IMR-90 (cell line): ENCODE results near the gene LYPD5. TPM values are rescaled to one million over a fixed set of nuclear protein-coding genes. Genes with fewer than 3 reads are reported as not detected.

Source experiments
- ATAC-seq: fragments of 200-7000 bp; cut with Tn5 transposase; 2 replicates; pipeline ENCODE4 v1.9.1; 2020; ENCODE audit warnings: low read depth, mild to moderate bottlenecking, moderate library complexity
- BruUV-seq: library from RNA; stranded (reverse); fragments of 400-500 nt; replicated peaks from 2 replicates; lab custom pipeline; 2021; lab: Mats Ljungman, UMichigan
- CTCF ChIA-PET: fragments of 300-600 bp; formaldehyde crosslinking; extraction: SDS; loops from one replicate; lab custom pipeline; 2021; ENCODE audit warnings: antibody characterized with exemption; lab: Yijun Ruan, JAX
- POLR2A ChIA-PET: fragments of 300-600 bp; sonication (Branson Sonifier 250); formaldehyde crosslinking; loops from one replicate; lab custom pipeline; 2022; ENCODE audit warnings: antibody characterized with exemption; ENCODE audit not compliant: unreplicated experiment; lab: Charles Lee
- DNase-seq: peaks from one replicate; pipeline ENCODE4 v3.0.0; 2013
- H2AFZ ChIP-seq: replicated peaks from 2 replicates; pipeline ENCODE3; 2013; ENCODE audit warnings: low read length, mild to moderate bottlenecking; ENCODE audit not compliant: poor library complexity
- H2AK5ac ChIP-seq: 2 replicates; pipeline ENCODE4 v1.6.1; 2013; ENCODE audit warnings: low read depth, low read length, inconsistent platforms
- H2AK9ac ChIP-seq: replicated peaks from 2 replicates; pipeline ENCODE3; 2013; ENCODE audit warnings: mild to moderate bottlenecking, low read depth, low read length, moderate library complexity; ENCODE audit not compliant: poor library complexity
- H2BK120ac ChIP-seq: 2 replicates; pipeline ENCODE4 v1.6.1; 2013; ENCODE audit warnings: low read depth, low read length, inconsistent platforms
- H2BK15ac ChIP-seq: 3 replicates; pipeline ENCODE4 v1.6.1; 2013; ENCODE audit warnings: low read depth, low read length, inconsistent platforms
- H2BK20ac ChIP-seq: 2 replicates; pipeline ENCODE4 v1.6.1; 2013; ENCODE audit warnings: low read depth, mild to moderate bottlenecking, inconsistent platforms, low read length, moderate library complexity
- H2BK5ac ChIP-seq: 2 replicates; pipeline ENCODE4 v1.6.1; 2013; ENCODE audit warnings: mild to moderate bottlenecking, low read depth, low read length, inconsistent platforms; ENCODE audit not compliant: poor library complexity, severe bottlenecking
- H3K14ac ChIP-seq: replicated peaks from 2 replicates; pipeline ENCODE4 v1.6.1; 2013; ENCODE audit warnings: low read depth, low read length, inconsistent platforms
- H3K18ac ChIP-seq: 2 replicates; pipeline ENCODE4 v1.6.1; 2013; ENCODE audit warnings: low read depth, low read length, control low read depth
- H3K23ac ChIP-seq: 2 replicates; pipeline ENCODE4 v1.6.1; 2013; ENCODE audit warnings: low read depth, low read length, inconsistent platforms
- H3K27ac ChIP-seq: 2 replicates; pipeline ENCODE4 v1.5.1; 2013; ENCODE audit warnings: mild to moderate bottlenecking, control low read depth, low read length; ENCODE audit not compliant: insufficient read depth
- H3K27me3 ChIP-seq: 2 replicates; pipeline ENCODE4 v1.6.1; 2013; ENCODE audit warnings: low read length; ENCODE audit not compliant: control insufficient read depth, insufficient read depth
- H3K36me3 ChIP-seq: 2 replicates; pipeline ENCODE4 v1.6.1; 2013; ENCODE audit warnings: low read length, mixed read lengths; ENCODE audit not compliant: control insufficient read depth, insufficient read depth
- H3K4ac ChIP-seq: 2 replicates; pipeline ENCODE4 v1.6.1; 2013; ENCODE audit warnings: low read depth, low read length, inconsistent platforms
- H3K4me1 ChIP-seq: 2 replicates; pipeline ENCODE4 v1.6.1; 2013; ENCODE audit warnings: low read length, mixed read lengths; ENCODE audit not compliant: control insufficient read depth, insufficient read depth
- H3K4me2 ChIP-seq: 2 replicates; pipeline ENCODE4 v1.6.1; 2013; ENCODE audit warnings: low read depth, mild to moderate bottlenecking, control low read depth, low read length, moderate library complexity
- H3K4me3 ChIP-seq: 2 replicates; pipeline ENCODE4 v1.5.1; 2013; ENCODE audit warnings: low read depth, mild to moderate bottlenecking, control low read depth, low read length, moderate library complexity; ENCODE audit not compliant: insufficient read depth
- H3K56ac ChIP-seq: 2 replicates; pipeline ENCODE4 v1.6.1; 2013; ENCODE audit warnings: low read length, inconsistent platforms; ENCODE audit not compliant: insufficient read depth; ENCODE audit errors: extremely low read depth
- H3K79me1 ChIP-seq, 2 experiments: 2 replicates each; pipeline ENCODE4 v1.6.1; 2013; ENCODE audit warnings: low read length in 2 of 2, inconsistent platforms in 1 of 2, low read depth in 1 of 2
- H3K9ac ChIP-seq: 2 replicates; pipeline ENCODE4 v1.6.1; 2013; ENCODE audit warnings: low read depth, low read length, control low read depth
- H3K9me1 ChIP-seq: 2 replicates; pipeline ENCODE4 v1.6.1; 2013; ENCODE audit warnings: low read length, inconsistent platforms; ENCODE audit not compliant: insufficient read depth
- H3K9me3 ChIP-seq: 2 replicates; pipeline ENCODE4 v1.6.1; 2013; ENCODE audit warnings: low read length; ENCODE audit not compliant: control insufficient read depth, insufficient read depth
- H4K20me1 ChIP-seq: 2 replicates; pipeline ENCODE4 v1.6.1; 2013; ENCODE audit warnings: low read length, inconsistent platforms; ENCODE audit not compliant: insufficient read depth
- H4K5ac ChIP-seq: 2 replicates; pipeline ENCODE4 v1.6.1; 2013; ENCODE audit warnings: mild to moderate bottlenecking, low read depth, low read length, control low read depth
- H4K8ac ChIP-seq, 2 experiments: 2 replicates each; pipeline ENCODE4 v1.6.1; 2013; ENCODE audit warnings: low read depth in 2 of 2, low read length in 2 of 2, control low read depth in 1 of 2, inconsistent platforms in 1 of 2
- H4K91ac ChIP-seq: 2 replicates; pipeline ENCODE4 v1.6.1; 2013; ENCODE audit warnings: low read depth, low read length, inconsistent platforms; ENCODE audit not compliant: insufficient read depth
- CEBPB ChIP-seq: IDR thresholded peaks from 2 replicates; pipeline ENCODE4 v1.6.1; 2012; ENCODE audit warnings: low read depth, low read length, improper control_type of control experiment
- FOS ChIP-seq: fragments of 150-350 bp; IDR thresholded peaks from 2 replicates; pipeline ENCODE4 v1.6.1; 2016; ENCODE audit warnings: low read depth, low read length
- MAFK ChIP-seq: IDR thresholded peaks from 2 replicates; pipeline ENCODE4 v1.6.1; 2012; ENCODE audit warnings: low read depth, low read length, improper control_type of control experiment
- MAZ ChIP-seq: IDR thresholded peaks from 2 replicates; pipeline ENCODE4 v1.6.1; 2012; ENCODE audit warnings: low read depth, mild to moderate bottlenecking, low read length, improper control_type of control experiment, moderate library complexity, borderline replicate concordance
- MXI1 ChIP-seq: IDR thresholded peaks from 2 replicates; pipeline ENCODE4 v1.6.1; 2012; ENCODE audit warnings: low read depth, mild to moderate bottlenecking, low read length, moderate library complexity, borderline replicate concordance
- NFE2L2 ChIP-seq: fragments of 150-350 bp; IDR thresholded peaks from 2 replicates; pipeline ENCODE4 v1.6.1; 2016; ENCODE audit warnings: low read depth, mild to moderate bottlenecking, low read length
- POLR2A ChIP-seq: IDR thresholded peaks from 2 replicates; pipeline ENCODE4 v1.6.1; 2012; ENCODE audit warnings: mild to moderate bottlenecking, low read depth, low read length
- RCOR1 ChIP-seq: IDR thresholded peaks from 2 replicates; pipeline ENCODE4 v1.6.1; 2012; ENCODE audit warnings: mild to moderate bottlenecking, low read length, improper control_type of control experiment; ENCODE audit not compliant: insufficient replicate concordance
- RFX5 ChIP-seq: IDR thresholded peaks from 2 replicates; pipeline ENCODE4 v1.8.0; 2012; ENCODE audit warnings: low read depth, mild to moderate bottlenecking, low read length, moderate library complexity
- SMC3 ChIP-seq: fragments of 150-350 bp; IDR thresholded peaks from 2 replicates; pipeline ENCODE4 v1.6.1; 2016; ENCODE audit warnings: low read depth, mild to moderate bottlenecking, antibody characterized with exemption, low read length, moderate library complexity
- WGBS, 2 experiments: methylation state at CpG; one replicate each; pipeline versions ENCODE4 v1.1.5 to v1.1.7; 2013; ENCODE audit warnings: missing lambda C conversion rate in 2 of 2; ENCODE audit not compliant: insufficient read length in 1 of 2; ENCODE audit errors: extremely low coverage in 2 of 2; 5-methylcytosine and 5-hydroxymethylcytosine counted together
- dilution Hi-C: fragments of 300-500 bp; cut with HindIII; formaldehyde crosslinking; loops from one replicate; pipeline ENCODE4 v1.14.3; 2018; ENCODE audit warnings: low sequenced_read_pairs; ENCODE audit not compliant: unreplicated experiment
- in situ Hi-C: fragments of 300-500 bp; cut with MboI; formaldehyde crosslinking; loops from 3 replicates; pipeline ENCODE4 v1.14.3; 2019; ENCODE audit warnings: low sequenced_read_pairs, inconsistent platforms, mixed read lengths
- intact Hi-C: fragments of 100-400 bp; cut with micrococcal nuclease; formaldehyde crosslinking; loops from 2 replicates; pipeline ENCODE4 v1.10.0; 2022
- polyA plus RNA-seq, 3 experiments: library from polyadenylated mRNA; depleted of rRNA; stranded (reverse); fragments of >200 nt; gene quantifications; 2 replicates each; pipeline ENCODE4 v1.2.3, GENCODE V29; 2012; ENCODE audit warnings: low replicate concordance in 1 of 3
- total RNA-seq: library from RNA; depleted of rRNA; stranded (reverse); fragments of >200 nt; gene quantifications from 2 replicates; pipeline ENCODE4 v1.2.3, GENCODE V29; 2012
- TF ChIP-seq, protein P1 (sequence below): fragments of 150-350 bp; IDR thresholded peaks from 2 replicates; pipeline ENCODE4 v1.6.1; 2016; ENCODE audit warnings: low read depth, mild to moderate bottlenecking, low read length, moderate library complexity, borderline replicate concordance
- TF ChIP-seq, protein P2 (sequence below): fragments of 150-350 bp; IDR thresholded peaks from 2 replicates; pipeline ENCODE4 v1.6.1; 2017; ENCODE audit warnings: mild to moderate bottlenecking, antibody characterized with exemption, low read length, low read depth
- TF ChIP-seq, protein P3 (sequence below): conservative IDR thresholded peaks from 2 replicates; pipeline ENCODE4 v1.5.1; 2012; ENCODE audit warnings: mild to moderate bottlenecking, low read depth, low read length, improper control_type of control experiment

The LYPD5 gene
- total and polyA plus RNA-seq, 2 of the 4 experiments (the other 2 are of a cell fraction) = 0.31 to 0.36 TPM

DNA sequence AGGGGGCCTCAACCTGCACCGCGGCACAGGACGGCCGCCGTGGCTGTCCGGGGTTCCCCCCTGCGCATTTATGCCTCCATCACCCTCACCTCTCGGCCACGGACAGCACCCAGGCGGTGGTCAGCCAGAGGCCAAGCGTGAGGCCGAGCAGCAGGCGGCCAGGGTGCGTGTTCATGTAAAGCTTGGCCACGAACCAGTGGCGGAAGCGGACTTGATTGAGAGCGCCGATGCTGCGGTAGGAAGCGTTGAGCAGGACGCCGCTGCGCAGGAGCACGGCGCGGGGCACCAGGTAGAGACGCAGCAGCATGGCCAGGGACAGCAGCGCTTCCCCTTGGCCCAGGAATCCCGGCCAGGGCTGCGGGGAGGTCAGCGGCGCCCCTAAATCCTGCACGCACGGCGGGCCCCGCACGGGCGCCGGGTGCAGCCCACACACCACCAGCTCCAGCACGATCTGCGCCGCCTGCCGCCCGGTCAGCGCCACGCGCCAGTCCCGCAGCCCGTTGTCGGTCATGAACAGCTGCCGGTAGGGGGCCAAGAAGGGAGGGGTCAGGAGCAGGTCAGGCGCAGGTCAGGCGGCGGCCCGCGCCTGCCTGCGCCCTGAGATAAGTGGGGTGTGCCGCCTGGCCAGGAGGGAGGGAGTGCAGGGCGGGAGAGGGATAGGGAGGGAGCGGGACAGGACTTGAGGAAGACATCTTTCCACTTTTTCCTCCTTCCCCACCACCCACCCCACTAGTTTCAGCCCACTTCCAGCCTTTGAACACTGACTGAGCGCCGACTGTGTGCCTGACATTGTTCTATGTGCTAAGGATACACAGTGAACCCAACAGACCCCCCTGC lies 27.9 kb downstream of the LYPD5 start:
- 20% methylated on average over 14 of the region's 63 CpGs; no CpG with 5 or more reads in 1 of the 2 experiments for WGBS, 2 experiments
- peaks cover 11% of the 10 kb centered on the region for H3K27me3 ChIP-seq
- H3K14ac ChIP-seq = peak overlapping the region; percentile 80
- peak; percentile 98 for ATAC-seq
- H4K8ac ChIP-seq = peak overlapping the region in 1 of 2 experiments; percentile 71; a peak in 2 of 4 replicates
- no peaks in the 10 kb centered on the region; the same call in 1 of the 2 replicates for H4K20me1 ChIP-seq
- H3K4me3 ChIP-seq = no peak overlapping the region
- no peak overlapping the region for H2BK5ac ChIP-seq
- intact Hi-C loops = no loop called here
- H3K79me1 ChIP-seq = no peaks in the 10 kb centered on the region
- peak overlapping the region; percentile 11; the same call in 1 of the 2 replicates for H3K18ac ChIP-seq
- H3K9me3 ChIP-seq = no peaks in the 10 kb centered on the region
- ChIA-PET POLR2A (no interaction called here), CTCF (interaction anchor here (0.6 to 1.6 kb wide), 8 partner anchors 10 to 240 kb away, joined by 3 to 10 read pairs (median 4); no protein-coding TSS in a partner anchor)
- peak; percentile 58 for DNase-seq
- peak overlapping the region; percentile 45; the same call in 1 of the 2 replicates for H2BK120ac ChIP-seq
- H2AK9ac ChIP-seq = peak overlapping the region; percentile 90
- H2BK20ac ChIP-seq = no peak overlapping the region
- H3K36me3 ChIP-seq = no peaks in the 10 kb centered on the region
- H3K9me1 ChIP-seq = no peaks in the 10 kb centered on the region
- no peak overlapping the region for H4K5ac ChIP-seq
- H3K23ac ChIP-seq = peak overlapping the region; percentile 15; the same call in 1 of the 2 replicates
- H3K9ac ChIP-seq = no peak overlapping the region
- dilution Hi-C loops = no loop called here
- peaks cover 3% of the 10 kb centered on the region for H3K4me1 ChIP-seq
- H3K56ac ChIP-seq = no peak overlapping the region; the same call in 1 of the 2 replicates
- H3K27ac ChIP-seq = no peak overlapping the region
- peak overlapping the region; percentile 53; the same call in 1 of the 2 replicates for H3K4me2 ChIP-seq
- no TSS peak for BruUV-seq
- H2BK15ac ChIP-seq = no peak overlapping the region; the same call in 2 of the 3 replicates
- no peak overlapping the region for H4K91ac ChIP-seq
- peak overlapping the region; percentile 91 for H2AFZ ChIP-seq
- in situ Hi-C loops = no loop called here
- H2AK5ac ChIP-seq = peak overlapping the region; percentile 93; the same call in 1 of the 2 replicates
- H3K4ac ChIP-seq = 0 out of 2 replicates have a peak overlapping the region, but pooled peaks have one; percentile 40
- TF ChIP-seq, protein P1, sequence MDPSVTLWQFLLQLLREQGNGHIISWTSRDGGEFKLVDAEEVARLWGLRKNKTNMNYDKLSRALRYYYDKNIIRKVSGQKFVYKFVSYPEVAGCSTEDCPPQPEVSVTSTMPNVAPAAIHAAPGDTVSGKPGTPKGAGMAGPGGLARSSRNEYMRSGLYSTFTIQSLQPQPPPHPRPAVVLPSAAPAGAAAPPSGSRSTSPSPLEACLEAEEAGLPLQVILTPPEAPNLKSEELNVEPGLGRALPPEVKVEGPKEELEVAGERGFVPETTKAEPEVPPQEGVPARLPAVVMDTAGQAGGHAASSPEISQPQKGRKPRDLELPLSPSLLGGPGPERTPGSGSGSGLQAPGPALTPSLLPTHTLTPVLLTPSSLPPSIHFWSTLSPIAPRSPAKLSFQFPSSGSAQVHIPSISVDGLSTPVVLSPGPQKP = no peak
- TF ChIP-seq, protein P2, sequence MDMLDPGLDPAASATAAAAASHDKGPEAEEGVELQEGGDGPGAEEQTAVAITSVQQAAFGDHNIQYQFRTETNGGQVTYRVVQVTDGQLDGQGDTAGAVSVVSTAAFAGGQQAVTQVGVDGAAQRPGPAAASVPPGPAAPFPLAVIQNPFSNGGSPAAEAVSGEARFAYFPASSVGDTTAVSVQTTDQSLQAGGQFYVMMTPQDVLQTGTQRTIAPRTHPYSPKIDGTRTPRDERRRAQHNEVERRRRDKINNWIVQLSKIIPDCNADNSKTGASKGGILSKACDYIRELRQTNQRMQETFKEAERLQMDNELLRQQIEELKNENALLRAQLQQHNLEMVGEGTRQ = no peak; the same call in 1 of the 2 replicates
- TF ChIP-seq RFX5 = no peak
- TF ChIP-seq MXI1 = no peak
- no peak for TF ChIP-seq MAFK
- no peak for TF ChIP-seq RCOR1
- peak; percentile 77 for TF ChIP-seq SMC3
- TF ChIP-seq MAZ = peak; percentile 89; the same call in 1 of the 2 replicates
- no peak for TF ChIP-seq POLR2A
- TF ChIP-seq, protein P3, sequence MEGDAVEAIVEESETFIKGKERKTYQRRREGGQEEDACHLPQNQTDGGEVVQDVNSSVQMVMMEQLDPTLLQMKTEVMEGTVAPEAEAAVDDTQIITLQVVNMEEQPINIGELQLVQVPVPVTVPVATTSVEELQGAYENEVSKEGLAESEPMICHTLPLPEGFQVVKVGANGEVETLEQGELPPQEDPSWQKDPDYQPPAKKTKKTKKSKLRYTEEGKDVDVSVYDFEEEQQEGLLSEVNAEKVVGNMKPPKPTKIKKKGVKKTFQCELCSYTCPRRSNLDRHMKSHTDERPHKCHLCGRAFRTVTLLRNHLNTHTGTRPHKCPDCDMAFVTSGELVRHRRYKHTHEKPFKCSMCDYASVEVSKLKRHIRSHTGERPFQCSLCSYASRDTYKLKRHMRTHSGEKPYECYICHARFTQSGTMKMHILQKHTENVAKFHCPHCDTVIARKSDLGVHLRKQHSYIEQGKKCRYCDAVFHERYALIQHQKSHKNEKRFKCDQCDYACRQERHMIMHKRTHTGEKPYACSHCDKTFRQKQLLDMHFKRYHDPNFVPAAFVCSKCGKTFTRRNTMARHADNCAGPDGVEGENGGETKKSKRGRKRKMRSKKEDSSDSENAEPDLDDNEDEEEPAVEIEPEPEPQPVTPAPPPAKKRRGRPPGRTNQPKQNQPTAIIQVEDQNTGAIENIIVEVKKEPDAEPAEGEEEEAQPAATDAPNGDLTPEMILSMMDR = peak; percentile 96
- TF ChIP-seq NFE2L2 = no peak
- no peak for TF ChIP-seq CEBPB
- TF ChIP-seq FOS = no peak
